Right lobe of liver (tissue), 4 donors: ENCODE measurements around the gene STX11.

Source experiments
- CTCF ChIP-seq, 4 donors: fragments of 200-600 bp in 3 of 4; fragments of 450-650 bp in 1 of 4; IDR thresholded peaks; one replicate each; pipeline versions ENCODE4 v1.5.1 to v1.8.0; 2016 to 2022; ENCODE audit warnings: antibody characterized with exemption in 4 of 4, mild to moderate bottlenecking in 2 of 4
- POLR2A ChIP-seq: fragments of 450-650 bp; IDR thresholded peaks from one replicate; pipeline ENCODE4 v1.6.1; 2017; ENCODE audit warnings: antibody characterized with exemption, mild to moderate bottlenecking
- donor health status: DM: no; HTN: no; CAD: no.
- donor health status: DM: no; HTN: no; CAD: no.
- donor health status: DM: no; HTN: yes; CAD: no.

- TF ChIP-seq CTCF (IDR thresholded peaks at IDR 0.05) (no peak), POLR2A (no peak)
These were observed 44.0 kb downstream of the STX11 start for GRCh38 chr6:144194293-144194810.
